HepG2 (cell line): ENCODE results near the gene STK32C. TPM values are rescaled to one million over a fixed set of nuclear protein-coding genes. Genes with fewer than 3 reads are reported as not detected.

Experiments
- ATAC-seq: fragments of 200-7000 bp; cut with Tn5 transposase; 3 replicates; pipeline ENCODE4 v1.9.1; 2020; ENCODE audit warnings: mild to moderate bottlenecking, moderate library complexity
- BruUV-seq: library from RNA; stranded (reverse); fragments of 400-500 nt; replicated peaks from 2 replicates; lab custom pipeline; 2021; lab: Mats Ljungman, UMichigan
- CTCF ChIA-PET: fragments of 300-600 bp; formaldehyde crosslinking; extraction: SDS; loops from one replicate; lab custom pipeline; 2021; ENCODE audit warnings: low total read pairs, inconsistent platforms, low intra/inter-chr PET ratio; lab: Yijun Ruan, JAX
- POLR2A ChIA-PET: fragments of 350-600 bp; sonication (Branson Sonifier 250); formaldehyde crosslinking; loops from one replicate; lab custom pipeline; 2020; ENCODE audit warnings: antibody characterized with exemption, inconsistent platforms; lab: Yijun Ruan, JAX
- DNase-seq: peaks from one replicate; pipeline ENCODE4 v3.0.0-alpha.2; 2015; ENCODE audit warnings: low spot score
- FAIRE-seq: peaks from 3 replicates; lab custom pipeline; 2011; peaks lifted over from hg19 to GRCh38; lab: Jason Lieb, UNC
- H2AFZ ChIP-seq: one replicate; pipeline ENCODE4 v1.6.1; 2011; ENCODE audit warnings: low read length, inconsistent platforms
- H3K27ac ChIP-seq: fragments of 300-600 bp; 3 replicates; pipeline ENCODE4 v1.8.0; 2011; ENCODE audit warnings: mixed run types, mild to moderate bottlenecking, mixed read lengths, low read length, inconsistent platforms; ENCODE audit not compliant: insufficient read depth; ENCODE audit errors: extremely low read length
- H3K27me3 ChIP-seq, 2 experiments: fragments of 200-600 bp in 1 of 2; 2 replicates in 1 of 2; 3 replicates in 1 of 2; pipeline versions ENCODE4 v1.6.0 to v1.8.0; 2011; ENCODE audit warnings: low read length in 2 of 2, mild to moderate bottlenecking in 2 of 2, moderate library complexity in 2 of 2, inconsistent platforms in 1 of 2; ENCODE audit not compliant: insufficient read depth in 2 of 2, control insufficient read depth in 1 of 2
- H3K36me3 ChIP-seq, 2 experiments: fragments of 200-600 bp in 1 of 2; replicated peaks in 1 of 2; 2 replicates in 1 of 2; 3 replicates in 1 of 2; pipeline versions ENCODE4 v1.5.1 to v1.8.0; 2011; ENCODE audit warnings: low read length in 2 of 2, inconsistent platforms in 1 of 2; ENCODE audit not compliant: insufficient read depth in 2 of 2, control insufficient read depth in 1 of 2
- H3K4me1 ChIP-seq: 2 replicates; pipeline ENCODE4 v1.5.1; 2012; ENCODE audit warnings: low read length, inconsistent platforms; ENCODE audit not compliant: insufficient read depth
- H3K4me2 ChIP-seq: 2 replicates; pipeline ENCODE4 v1.6.0; 2011; ENCODE audit warnings: low read depth, low read length, inconsistent platforms
- H3K4me3 ChIP-seq, 3 experiments: fragments of 200-600 bp in 1 of 3; sonication (generic), shearing (Covaris generic) in 1 of 3; replicated peaks in 1 of 3; 2 replicates each; pipeline ENCODE4 v1.5.1; 2011 to 2016; ENCODE audit warnings: low read length in 3 of 3, inconsistent platforms in 2 of 3, low read depth in 2 of 3, mild to moderate bottlenecking in 2 of 3, control low read depth in 1 of 3, mixed read lengths in 1 of 3; ENCODE audit not compliant: insufficient read depth in 1 of 3
- H3K79me2 ChIP-seq: one replicate; pipeline ENCODE4 v1.6.1; 2011; ENCODE audit warnings: low read length, inconsistent platforms; ENCODE audit not compliant: insufficient read depth
- H3K9ac ChIP-seq: 2 replicates; pipeline ENCODE4 v1.6.0; 2011; ENCODE audit warnings: mild to moderate bottlenecking, low read depth, low read length, inconsistent platforms; ENCODE audit not compliant: insufficient read depth
- H3K9me3 ChIP-seq: 2 replicates; pipeline ENCODE4 v1.5.1; 2012; ENCODE audit warnings: mild to moderate bottlenecking, low read length
- H4K20me1 ChIP-seq: 2 replicates; pipeline ENCODE4 v1.6.0; 2011; ENCODE audit warnings: inconsistent platforms, mild to moderate bottlenecking, low read length, moderate library complexity; ENCODE audit not compliant: insufficient read depth
- ARNT2 ChIP-seq: sonication (generic); formaldehyde crosslinking; IDR thresholded peaks from 2 replicates; pipeline ENCODE4 v1.8.0; 2022; ENCODE audit warnings: mild to moderate bottlenecking, low read depth, missing genetic modification reagents, moderate library complexity
- HNF4A ChIP-seq: sonication (generic); formaldehyde crosslinking; IDR thresholded peaks from 2 replicates; pipeline ENCODE4 v1.4.0; 2020; ENCODE audit warnings: missing genetic modification reagents
- KDM2A ChIP-seq: sonication (generic); formaldehyde crosslinking; IDR thresholded peaks from 2 replicates; pipeline ENCODE4 v1.4.0; 2020; ENCODE audit warnings: low read depth, missing genetic modification reagents, borderline replicate concordance
- NCOA2 ChIP-seq: sonication (generic); formaldehyde crosslinking; IDR thresholded peaks from 2 replicates; pipeline ENCODE4 v1.8.0; 2022; ENCODE audit warnings: inconsistent platforms
- TCF7 ChIP-seq: sonication (generic); IDR thresholded peaks from 2 replicates; pipeline ENCODE4 v1.6.1; 2016; ENCODE audit warnings: antibody characterized with exemption, low read depth
- ZNF562 ChIP-seq: sonication (generic); formaldehyde crosslinking; IDR thresholded peaks from 2 replicates; pipeline ENCODE4 v1.8.0; 2022; ENCODE audit warnings: missing genetic modification reagents, borderline replicate concordance
- ZNF839 ChIP-seq: sonication (generic); formaldehyde crosslinking; IDR thresholded peaks from 2 replicates; pipeline ENCODE4 v1.4.0; 2020; ENCODE audit warnings: missing genetic modification reagents, mild to moderate bottlenecking, borderline replicate concordance
- WGBS: methylation state at CpG from one replicate; pipeline ENCODE4 v1.1.6; 2017; ENCODE audit warnings: low lambda C conversion rate; 5-methylcytosine and 5-hydroxymethylcytosine counted together
- in situ Hi-C: cut with HindIII; loops from 2 replicates; pipeline ENCODE4 v1.10.0; 2017; ENCODE audit warnings: low pct_unique_long_range_greater_than_20kb; ENCODE audit not compliant: extremely low pct_ligation_motif_present
- intact Hi-C: fragments of 100-400 bp; cut with micrococcal nuclease; formaldehyde crosslinking; loops from one replicate; pipeline ENCODE4 v1.10.0; 2022; ENCODE audit not compliant: unreplicated experiment
- polyA plus RNA-seq, 8 experiments: library from polyadenylated mRNA; depleted of rRNA in 3 of 8; stranded (reverse) in 7 of 8; unstranded in 1 of 8; fragments of >200 nt; fragmentation: Illumina TruSeq in 4 of 8; extraction: Trizol in 4 of 8; gene quantifications; 2 replicates each; pipeline versions ENCODE4 v1.2.1 to v1.2.3, GENCODE V29; 2011 to 2016; ENCODE audit warnings: low read depth in 4 of 8, missing spikeins in 1 of 8, mixed read lengths in 1 of 8; ENCODE audit not compliant: insufficient read depth in 1 of 8
- total RNA-seq, 5 experiments: library from RNA; depleted of rRNA; stranded (reverse); fragments of >200 nt; fragmentation: Illumina TruSeq; extraction: Trizol; gene quantifications; 2 replicates each; pipeline ENCODE4 v1.2.3, GENCODE V29; 2016; ENCODE audit warnings: low read depth in 1 of 5
- TF ChIP-seq, protein P1 (sequence below): sonication (generic); formaldehyde crosslinking; IDR thresholded peaks from 2 replicates; pipeline ENCODE4 v1.5.1; 2020; ENCODE audit warnings: mild to moderate bottlenecking, missing genetic modification reagents, moderate library complexity
- TF ChIP-seq, protein P2 (sequence below): sonication (generic); formaldehyde crosslinking; IDR thresholded peaks from 2 replicates; pipeline ENCODE4 v1.4.0; 2020; ENCODE audit warnings: mild to moderate bottlenecking, missing genetic modification reagents

The STK32C gene
- total and polyA plus RNA-seq, 2 of the 13 experiments (the other 11 are each of a cell fraction or from before 2014, with no cell fraction given), result 10.9 to 19.4 TPM

DNA sequence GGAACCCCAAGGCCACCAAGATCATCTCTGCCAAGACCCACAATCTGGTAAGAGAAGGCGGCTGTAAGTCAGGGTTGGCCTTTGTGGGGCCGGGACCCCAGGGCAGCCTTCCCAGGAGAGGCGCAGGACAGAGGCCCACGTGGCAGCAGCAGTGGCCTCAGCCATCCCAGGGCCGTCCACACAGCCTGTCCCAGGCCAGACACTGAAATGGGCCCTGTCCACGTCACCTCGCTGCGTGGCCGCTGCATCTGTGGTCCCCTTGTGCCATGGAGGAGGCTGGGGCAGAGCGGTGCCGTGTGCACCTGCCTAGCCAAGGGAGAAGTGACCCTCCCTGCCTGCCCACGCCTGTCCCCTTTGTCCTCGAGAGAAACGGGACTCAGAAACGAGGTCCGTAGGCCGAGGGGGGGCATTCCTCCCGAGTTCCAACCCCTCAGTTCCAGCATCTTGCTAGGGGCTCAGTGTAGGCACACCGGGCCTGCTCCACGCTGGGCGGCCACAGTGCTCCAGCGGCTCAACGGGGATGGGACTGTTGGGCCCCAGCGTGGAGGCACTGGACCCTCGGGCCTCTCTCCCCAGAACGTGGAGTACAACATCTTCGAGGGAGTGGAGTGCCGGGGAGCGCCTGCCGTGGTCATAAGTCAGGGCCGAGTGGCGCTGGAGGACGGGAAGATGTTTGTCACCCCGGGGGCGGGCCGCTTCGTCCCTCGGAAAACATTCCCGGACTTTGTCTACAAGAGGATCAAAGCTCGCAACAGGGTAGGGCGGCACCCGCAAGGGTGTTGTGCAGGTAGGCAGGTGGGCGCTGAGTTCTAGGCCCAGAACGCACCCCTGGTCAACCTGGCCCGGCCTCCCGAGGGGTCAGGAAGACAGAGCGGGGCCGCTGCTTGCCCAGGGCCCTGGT is 105.4 kb downstream of the STK32C start:
- H3K4me2 ChIP-seq, result no peak overlapping the region; the same call in 1 of the 2 replicates
- DNase-seq (no peak), ATAC-seq (peak; percentile 6; the same call in 2 of the 3 replicates), FAIRE-seq (no peak)
- no peak overlapping the region for H3K9ac ChIP-seq
- no peak overlapping the region for H2AFZ ChIP-seq
- H3K27ac ChIP-seq, result no peak overlapping the region
- in situ Hi-C loops, result no loop called here
- peaks cover 1 to 7% of the 10 kb centered on the region in 2 experiments; a peak in 3 of 5 replicates for H3K27me3 ChIP-seq
- ChIA-PET CTCF (no interaction called here), POLR2A (no interaction called here)
- no peaks in the 10 kb centered on the region; the same call in 1 of the 2 replicates for H4K20me1 ChIP-seq
- TF ChIP-seq ARNT2 (CRISPR knock-in tag) (0 out of 2 replicates have a peak, but pooled peaks have one; percentile 24), KDM2A (CRISPR knock-in tag) (peak; percentile 48; the same call in 1 of the 2 replicates), ZNF839 (CRISPR knock-in tag) (no peak), NCOA2 (CRISPR knock-in tag) (no peak), HNF4A (CRISPR knock-in tag) (0 out of 2 replicates have a peak, but pooled peaks have one; percentile 4), TCF7 (peak; percentile 34; the same call in 1 of the 2 replicates), ZNF562 (CRISPR knock-in tag) (no peak)
- TF ChIP-seq, protein P1, sequence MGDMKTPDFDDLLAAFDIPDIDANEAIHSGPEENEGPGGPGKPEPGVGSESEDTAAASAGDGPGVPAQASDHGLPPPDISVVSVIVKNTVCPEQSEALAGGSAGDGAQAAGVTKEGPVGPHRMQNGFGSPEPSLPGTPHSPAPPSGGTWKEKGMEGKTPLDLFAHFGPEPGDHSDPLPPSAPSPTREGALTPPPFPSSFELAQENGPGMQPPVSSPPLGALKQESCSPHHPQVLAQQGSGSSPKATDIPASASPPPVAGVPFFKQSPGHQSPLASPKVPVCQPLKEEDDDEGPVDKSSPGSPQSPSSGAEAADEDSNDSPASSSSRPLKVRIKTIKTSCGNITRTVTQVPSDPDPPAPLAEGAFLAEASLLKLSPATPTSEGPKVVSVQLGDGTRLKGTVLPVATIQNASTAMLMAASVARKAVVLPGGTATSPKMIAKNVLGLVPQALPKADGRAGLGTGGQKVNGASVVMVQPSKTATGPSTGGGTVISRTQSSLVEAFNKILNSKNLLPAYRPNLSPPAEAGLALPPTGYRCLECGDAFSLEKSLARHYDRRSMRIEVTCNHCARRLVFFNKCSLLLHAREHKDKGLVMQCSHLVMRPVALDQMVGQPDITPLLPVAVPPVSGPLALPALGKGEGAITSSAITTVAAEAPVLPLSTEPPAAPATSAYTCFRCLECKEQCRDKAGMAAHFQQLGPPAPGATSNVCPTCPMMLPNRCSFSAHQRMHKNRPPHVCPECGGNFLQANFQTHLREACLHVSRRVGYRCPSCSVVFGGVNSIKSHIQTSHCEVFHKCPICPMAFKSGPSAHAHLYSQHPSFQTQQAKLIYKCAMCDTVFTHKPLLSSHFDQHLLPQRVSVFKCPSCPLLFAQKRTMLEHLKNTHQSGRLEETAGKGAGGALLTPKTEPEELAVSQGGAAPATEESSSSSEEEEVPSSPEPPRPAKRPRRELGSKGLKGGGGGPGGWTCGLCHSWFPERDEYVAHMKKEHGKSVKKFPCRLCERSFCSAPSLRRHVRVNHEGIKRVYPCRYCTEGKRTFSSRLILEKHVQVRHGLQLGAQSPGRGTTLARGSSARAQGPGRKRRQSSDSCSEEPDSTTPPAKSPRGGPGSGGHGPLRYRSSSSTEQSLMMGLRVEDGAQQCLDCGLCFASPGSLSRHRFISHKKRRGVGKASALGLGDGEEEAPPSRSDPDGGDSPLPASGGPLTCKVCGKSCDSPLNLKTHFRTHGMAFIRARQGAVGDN (CRISPR knock-in tag), result peak; percentile 34
- TF ChIP-seq, protein P2, sequence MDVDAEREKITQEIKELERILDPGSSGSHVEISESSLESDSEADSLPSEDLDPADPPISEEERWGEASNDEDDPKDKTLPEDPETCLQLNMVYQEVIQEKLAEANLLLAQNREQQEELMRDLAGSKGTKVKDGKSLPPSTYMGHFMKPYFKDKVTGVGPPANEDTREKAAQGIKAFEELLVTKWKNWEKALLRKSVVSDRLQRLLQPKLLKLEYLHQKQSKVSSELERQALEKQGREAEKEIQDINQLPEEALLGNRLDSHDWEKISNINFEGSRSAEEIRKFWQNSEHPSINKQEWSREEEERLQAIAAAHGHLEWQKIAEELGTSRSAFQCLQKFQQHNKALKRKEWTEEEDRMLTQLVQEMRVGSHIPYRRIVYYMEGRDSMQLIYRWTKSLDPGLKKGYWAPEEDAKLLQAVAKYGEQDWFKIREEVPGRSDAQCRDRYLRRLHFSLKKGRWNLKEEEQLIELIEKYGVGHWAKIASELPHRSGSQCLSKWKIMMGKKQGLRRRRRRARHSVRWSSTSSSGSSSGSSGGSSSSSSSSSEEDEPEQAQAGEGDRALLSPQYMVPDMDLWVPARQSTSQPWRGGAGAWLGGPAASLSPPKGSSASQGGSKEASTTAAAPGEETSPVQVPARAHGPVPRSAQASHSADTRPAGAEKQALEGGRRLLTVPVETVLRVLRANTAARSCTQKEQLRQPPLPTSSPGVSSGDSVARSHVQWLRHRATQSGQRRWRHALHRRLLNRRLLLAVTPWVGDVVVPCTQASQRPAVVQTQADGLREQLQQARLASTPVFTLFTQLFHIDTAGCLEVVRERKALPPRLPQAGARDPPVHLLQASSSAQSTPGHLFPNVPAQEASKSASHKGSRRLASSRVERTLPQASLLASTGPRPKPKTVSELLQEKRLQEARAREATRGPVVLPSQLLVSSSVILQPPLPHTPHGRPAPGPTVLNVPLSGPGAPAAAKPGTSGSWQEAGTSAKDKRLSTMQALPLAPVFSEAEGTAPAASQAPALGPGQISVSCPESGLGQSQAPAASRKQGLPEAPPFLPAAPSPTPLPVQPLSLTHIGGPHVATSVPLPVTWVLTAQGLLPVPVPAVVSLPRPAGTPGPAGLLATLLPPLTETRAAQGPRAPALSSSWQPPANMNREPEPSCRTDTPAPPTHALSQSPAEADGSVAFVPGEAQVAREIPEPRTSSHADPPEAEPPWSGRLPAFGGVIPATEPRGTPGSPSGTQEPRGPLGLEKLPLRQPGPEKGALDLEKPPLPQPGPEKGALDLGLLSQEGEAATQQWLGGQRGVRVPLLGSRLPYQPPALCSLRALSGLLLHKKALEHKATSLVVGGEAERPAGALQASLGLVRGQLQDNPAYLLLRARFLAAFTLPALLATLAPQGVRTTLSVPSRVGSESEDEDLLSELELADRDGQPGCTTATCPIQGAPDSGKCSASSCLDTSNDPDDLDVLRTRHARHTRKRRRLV (CRISPR knock-in tag), result no peak
- BruUV-seq, result no TSS peak
- no peaks in the 10 kb centered on the region for H3K79me2 ChIP-seq
- H3K4me3 ChIP-seq, result no peak overlapping the region
- WGBS, result 32% methylated on average over 12 of the region's 48 CpGs
- no peaks in the 10 kb centered on the region; a peak in 1 of 5 replicates for H3K36me3 ChIP-seq
- no peaks in the 10 kb centered on the region for H3K9me3 ChIP-seq
- intact Hi-C loops, result no loop called here
- peaks cover 12% of the 10 kb centered on the region for H3K4me1 ChIP-seq
